ENCODE measurements around the gene RAB6A. TPM values are rescaled to one million over a fixed set of nuclear protein-coding genes. Genes with fewer than 3 reads are reported as not detected.

RAB6A gene
- total and polyA plus RNA-seq, 2 of the 8 experiments (the other 6 are each of a cell fraction or from before 2014, with no cell fraction given): 24.4 to 88.6 TPM

GRCh38 chr11:73661035-73661628 lies 99.7 kb downstream of the RAB6A start (continued):
- TF ChIP-seq TBP (IDR thresholded peaks at IDR 0.05; ENCODE audit: low read depth, low read length) (peak; percentile 74; the same call in 1 of the 2 replicates), CHD1 (IDR thresholded peaks at IDR 0.05; ENCODE audit: low read depth, low read length) (no peak), CBX8 (IDR thresholded peaks at IDR 0.05; ENCODE audit: borderline replicate concordance, low read depth, low read length) (no peak), CEBPB (IDR thresholded peaks at IDR 0.05; ENCODE audit: low read depth, low read length) (no peak), GABPA (IDR thresholded peaks at IDR 0.05; ENCODE audit: borderline replicate concordance, insufficient read depth, low read length) (peak; percentile 41; the same call in 1 of the 2 replicates), HDAC6 (IDR thresholded peaks at IDR 0.05; ENCODE audit: low read depth, low read length) (no peak), BACH1 (IDR thresholded peaks at IDR 0.05; ENCODE audit: low read length) (peak; percentile 37; the same call in 1 of the 2 replicates), TAF7 (optimal IDR thresholded peaks at IDR 0.05; ENCODE audit: borderline replicate concordance, low read depth, low read length) (peak; percentile 40), NANOG (IDR thresholded peaks at IDR 0.05; ENCODE audit: insufficient read depth, low read depth, low read length, poor library complexity, severe bottlenecking) (peak; percentile 17), POU5F1 (IDR thresholded peaks at IDR 0.05; ENCODE audit: low read depth, low read length) (no peak), SP4 (IDR thresholded peaks at IDR 0.05; ENCODE audit: low read length) (no peak), TCF12 (IDR thresholded peaks at IDR 0.05; ENCODE audit: low read depth, low read length) (no peak), EGR1 (IDR thresholded peaks at IDR 0.05; ENCODE audit: borderline replicate concordance, low read depth, low read length) (no peak; the same call in 1 of the 2 replicates), RFX5 (IDR thresholded peaks at IDR 0.05; ENCODE audit: borderline replicate concordance, low read depth, low read length) (no peak), SRF (IDR thresholded peaks at IDR 0.05; ENCODE audit: low read depth, low read length) (no peak), RAD21 (IDR thresholded peaks at IDR 0.05 in 1 of 2, conservative IDR thresholded peaks at IDR 0.05 in 1 of 2; ENCODE audit: low read depth in 2 of 2, low read length in 2 of 2) (peak; percentile 100), GTF2F1 (IDR thresholded peaks at IDR 0.05; ENCODE audit: borderline replicate concordance, low read depth, low read length) (no peak), USF2 (IDR thresholded peaks at IDR 0.05; ENCODE audit: low read length) (peak; percentile 52; the same call in 1 of the 2 replicates), POLR2A (IDR thresholded peaks at IDR 0.05; ENCODE audit: control extremely low read depth in 1 of 2, low read depth in 2 of 2, low read length in 2 of 2) (peak in 1 of 2 experiments; percentile 63; a peak in 2 of 3 replicates), EP300 (IDR thresholded peaks at IDR 0.05; ENCODE audit: borderline replicate concordance in 1 of 2, low read depth in 2 of 2, low read length in 2 of 2) (peak; percentile 14 to 56; a peak in 2 of 3 replicates)

All from H1 (cell line).